ENCODE results near the gene BCAR1. TPM values are rescaled to one million over a fixed set of nuclear protein-coding genes. Genes with fewer than 3 reads are reported as not detected.

Gene BCAR1
- total and polyA plus RNA-seq, 2 experiments from 2014 or later: 37.9 to 140 TPM

DNA sequence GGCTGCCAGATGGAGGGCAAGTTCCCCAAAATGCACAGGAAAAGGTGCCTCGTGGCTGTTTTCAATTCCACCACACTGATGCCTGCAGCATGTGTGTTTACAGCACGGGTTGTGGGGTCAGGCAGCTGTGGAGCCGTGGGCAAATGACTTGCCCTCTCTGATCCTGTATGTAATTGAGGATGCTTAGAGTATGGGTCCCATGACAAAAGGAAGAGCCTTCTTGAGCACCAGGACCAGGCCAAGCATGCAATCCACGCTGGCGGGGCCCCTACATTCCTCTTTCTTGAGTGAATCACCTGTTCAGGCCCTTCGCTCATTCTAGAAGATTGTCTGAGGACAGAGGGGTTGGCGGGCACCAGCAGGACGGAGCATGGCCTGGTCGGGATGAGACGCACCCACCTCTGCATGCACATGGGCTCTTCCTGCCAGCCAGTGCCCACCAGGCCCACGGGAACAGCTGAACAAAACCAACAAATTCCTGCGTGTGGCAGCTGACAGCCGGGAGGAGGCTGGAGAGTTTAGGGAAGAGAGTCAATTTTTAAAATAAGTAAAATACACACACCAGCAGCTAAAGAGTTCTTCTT is 43.1 kb downstream of the BCAR1 start (continued):
- TF ChIP-seq, protein P1, sequence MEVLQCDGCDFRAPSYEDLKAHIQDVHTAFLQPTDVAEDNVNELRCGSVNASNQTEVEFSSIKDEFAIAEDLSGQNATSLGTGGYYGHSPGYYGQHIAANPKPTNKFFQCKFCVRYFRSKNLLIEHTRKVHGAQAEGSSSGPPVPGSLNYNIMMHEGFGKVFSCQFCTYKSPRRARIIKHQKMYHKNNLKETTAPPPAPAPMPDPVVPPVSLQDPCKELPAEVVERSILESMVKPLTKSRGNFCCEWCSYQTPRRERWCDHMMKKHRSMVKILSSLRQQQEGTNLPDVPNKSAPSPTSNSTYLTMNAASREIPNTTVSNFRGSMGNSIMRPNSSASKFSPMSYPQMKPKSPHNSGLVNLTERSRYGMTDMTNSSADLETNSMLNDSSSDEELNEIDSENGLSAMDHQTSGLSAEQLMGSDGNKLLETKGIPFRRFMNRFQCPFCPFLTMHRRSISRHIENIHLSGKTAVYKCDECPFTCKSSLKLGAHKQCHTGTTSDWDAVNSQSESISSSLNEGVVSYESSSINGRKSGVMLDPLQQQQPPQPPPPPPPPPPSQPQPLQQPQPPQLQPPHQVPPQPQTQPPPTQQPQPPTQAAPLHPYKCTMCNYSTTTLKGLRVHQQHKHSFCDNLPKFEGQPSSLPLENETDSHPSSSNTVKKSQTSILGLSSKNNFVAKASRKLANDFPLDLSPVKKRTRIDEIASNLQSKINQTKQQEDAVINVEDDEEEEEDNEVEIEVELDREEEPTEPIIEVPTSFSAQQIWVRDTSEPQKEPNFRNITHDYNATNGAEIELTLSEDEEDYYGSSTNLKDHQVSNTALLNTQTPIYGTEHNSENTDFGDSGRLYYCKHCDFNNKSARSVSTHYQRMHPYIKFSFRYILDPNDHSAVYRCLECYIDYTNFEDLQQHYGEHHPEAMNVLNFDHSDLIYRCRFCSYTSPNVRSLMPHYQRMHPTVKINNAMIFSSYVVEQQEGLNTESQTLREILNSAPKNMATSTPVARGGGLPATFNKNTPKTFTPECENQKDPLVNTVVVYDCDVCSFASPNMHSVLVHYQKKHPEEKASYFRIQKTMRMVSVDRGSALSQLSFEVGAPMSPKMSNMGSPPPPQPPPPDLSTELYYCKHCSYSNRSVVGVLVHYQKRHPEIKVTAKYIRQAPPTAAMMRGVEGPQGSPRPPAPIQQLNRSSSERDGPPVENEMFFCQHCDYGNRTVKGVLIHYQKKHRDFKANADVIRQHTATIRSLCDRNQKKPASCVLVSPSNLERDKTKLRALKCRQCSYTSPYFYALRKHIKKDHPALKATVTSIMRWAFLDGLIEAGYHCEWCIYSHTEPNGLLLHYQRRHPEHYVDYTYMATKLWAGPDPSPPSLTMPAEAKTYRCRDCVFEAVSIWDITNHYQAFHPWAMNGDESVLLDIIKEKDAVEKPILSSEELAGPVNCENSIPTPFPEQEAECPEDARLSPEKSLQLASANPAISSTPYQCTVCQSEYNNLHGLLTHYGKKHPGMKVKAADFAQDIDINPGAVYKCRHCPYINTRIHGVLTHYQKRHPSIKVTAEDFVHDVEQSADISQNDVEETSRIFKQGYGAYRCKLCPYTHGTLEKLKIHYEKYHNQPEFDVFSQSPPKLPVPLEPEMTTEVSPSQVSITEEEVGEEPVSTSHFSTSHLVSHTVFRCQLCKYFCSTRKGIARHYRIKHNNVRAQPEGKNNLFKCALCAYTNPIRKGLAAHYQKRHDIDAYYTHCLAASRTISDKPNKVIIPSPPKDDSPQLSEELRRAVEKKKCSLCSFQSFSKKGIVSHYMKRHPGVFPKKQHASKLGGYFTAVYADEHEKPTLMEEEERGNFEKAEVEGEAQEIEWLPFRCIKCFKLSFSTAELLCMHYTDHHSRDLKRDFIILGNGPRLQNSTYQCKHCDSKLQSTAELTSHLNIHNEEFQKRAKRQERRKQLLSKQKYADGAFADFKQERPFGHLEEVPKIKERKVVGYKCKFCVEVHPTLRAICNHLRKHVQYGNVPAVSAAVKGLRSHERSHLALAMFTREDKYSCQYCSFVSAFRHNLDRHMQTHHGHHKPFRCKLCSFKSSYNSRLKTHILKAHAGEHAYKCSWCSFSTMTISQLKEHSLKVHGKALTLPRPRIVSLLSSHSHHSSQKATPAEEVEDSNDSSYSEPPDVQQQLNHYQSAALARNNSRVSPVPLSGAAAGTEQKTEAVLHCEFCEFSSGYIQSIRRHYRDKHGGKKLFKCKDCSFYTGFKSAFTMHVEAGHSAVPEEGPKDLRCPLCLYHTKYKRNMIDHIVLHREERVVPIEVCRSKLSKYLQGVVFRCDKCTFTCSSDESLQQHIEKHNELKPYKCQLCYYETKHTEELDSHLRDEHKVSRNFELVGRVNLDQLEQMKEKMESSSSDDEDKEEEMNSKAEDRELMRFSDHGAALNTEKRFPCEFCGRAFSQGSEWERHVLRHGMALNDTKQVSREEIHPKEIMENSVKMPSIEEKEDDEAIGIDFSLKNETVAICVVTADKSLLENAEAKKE (CRISPR knock-in tag; IDR thresholded peaks at IDR 0.05): no peak

DNA sequence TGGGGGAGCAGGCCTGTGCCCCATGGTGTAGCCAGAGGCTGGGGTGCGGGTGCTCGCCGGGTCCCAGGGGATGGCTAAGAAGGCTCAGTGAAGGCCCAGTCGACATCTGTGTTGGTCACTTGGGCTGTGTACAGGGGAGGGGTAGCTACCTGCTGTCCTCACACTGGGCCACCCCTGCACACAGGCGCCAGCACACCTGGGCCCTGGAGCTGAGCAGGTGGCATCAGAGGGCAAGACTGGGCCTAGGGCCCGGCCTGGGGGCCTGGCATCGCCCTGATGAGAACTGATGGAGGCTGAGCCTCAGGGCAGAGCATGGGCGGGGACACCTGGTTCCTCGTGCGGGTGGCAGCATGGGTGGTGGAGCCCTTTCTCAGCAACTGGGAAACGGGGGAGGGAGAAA is 43.6 kb downstream of the BCAR1 start:
- Mint-ChIP-seq H3K4me3 (no peak overlapping the region), H3K4me1 (peaks cover 12% of the 10 kb centered on the region; the same call in 2 of the 3 replicates), H3K27ac (no peak overlapping the region), H3K36me3 (ENCODE audit: low read depth) (no peaks in the 10 kb centered on the region), H3K9me3 (no peaks in the 10 kb centered on the region), H3K27me3 (ENCODE audit: insufficient read depth, low read depth, poor library complexity) (peaks cover 11% of the 10 kb centered on the region)
- Histone ChIP-seq H3K9me2 (ENCODE audit: insufficient read depth) (no peaks in the 10 kb centered on the region), H3K4me2 (no peak overlapping the region), H2AFZ (no peak overlapping the region), H4K20me1 (replicated peaks; ENCODE audit: insufficient read depth) (0 out of 2 replicates have a peak, but pooled peaks cover 3% of the 10 kb centered on the region), H3K27me3 (ENCODE audit: insufficient read depth) (no peaks in the 10 kb centered on the region), H3K79me2 (replicated peaks; ENCODE audit: insufficient read depth) (no peaks in the 10 kb centered on the region), H3F3A (replicated peaks; ENCODE audit: low read depth) (0 out of 2 replicates have a peak, but pooled peaks cover 2% of the 10 kb centered on the region), H3K4me1 (ENCODE audit: insufficient read depth) (no peaks in the 10 kb centered on the region), H3K36me3 (ENCODE audit: insufficient read depth) (no peaks in the 10 kb centered on the region), H3K4me3 (no peak overlapping the region), H3K27ac (ENCODE audit: low read depth) (no peak overlapping the region)
- no peak for DNase-seq (ENCODE audit: low spot score)
- TF ChIP-seq ZNF114 (CRISPR knock-in tag; IDR thresholded peaks at IDR 0.05) (no peak), EZH2 (IDR thresholded peaks at IDR 0.05; ENCODE audit: low read depth, unreplicated experiment) (no peak), STAT1 (IDR thresholded peaks at IDR 0.05; ENCODE audit: unreplicated experiment) (no peak), NANOG (IDR thresholded peaks at IDR 0.05; ENCODE audit: borderline replicate concordance) (no peak), POLR2AphosphoS5 (IDR thresholded peaks at IDR 0.05; ENCODE audit: low read depth) (no peak)
- TF ChIP-seq, protein P2, sequence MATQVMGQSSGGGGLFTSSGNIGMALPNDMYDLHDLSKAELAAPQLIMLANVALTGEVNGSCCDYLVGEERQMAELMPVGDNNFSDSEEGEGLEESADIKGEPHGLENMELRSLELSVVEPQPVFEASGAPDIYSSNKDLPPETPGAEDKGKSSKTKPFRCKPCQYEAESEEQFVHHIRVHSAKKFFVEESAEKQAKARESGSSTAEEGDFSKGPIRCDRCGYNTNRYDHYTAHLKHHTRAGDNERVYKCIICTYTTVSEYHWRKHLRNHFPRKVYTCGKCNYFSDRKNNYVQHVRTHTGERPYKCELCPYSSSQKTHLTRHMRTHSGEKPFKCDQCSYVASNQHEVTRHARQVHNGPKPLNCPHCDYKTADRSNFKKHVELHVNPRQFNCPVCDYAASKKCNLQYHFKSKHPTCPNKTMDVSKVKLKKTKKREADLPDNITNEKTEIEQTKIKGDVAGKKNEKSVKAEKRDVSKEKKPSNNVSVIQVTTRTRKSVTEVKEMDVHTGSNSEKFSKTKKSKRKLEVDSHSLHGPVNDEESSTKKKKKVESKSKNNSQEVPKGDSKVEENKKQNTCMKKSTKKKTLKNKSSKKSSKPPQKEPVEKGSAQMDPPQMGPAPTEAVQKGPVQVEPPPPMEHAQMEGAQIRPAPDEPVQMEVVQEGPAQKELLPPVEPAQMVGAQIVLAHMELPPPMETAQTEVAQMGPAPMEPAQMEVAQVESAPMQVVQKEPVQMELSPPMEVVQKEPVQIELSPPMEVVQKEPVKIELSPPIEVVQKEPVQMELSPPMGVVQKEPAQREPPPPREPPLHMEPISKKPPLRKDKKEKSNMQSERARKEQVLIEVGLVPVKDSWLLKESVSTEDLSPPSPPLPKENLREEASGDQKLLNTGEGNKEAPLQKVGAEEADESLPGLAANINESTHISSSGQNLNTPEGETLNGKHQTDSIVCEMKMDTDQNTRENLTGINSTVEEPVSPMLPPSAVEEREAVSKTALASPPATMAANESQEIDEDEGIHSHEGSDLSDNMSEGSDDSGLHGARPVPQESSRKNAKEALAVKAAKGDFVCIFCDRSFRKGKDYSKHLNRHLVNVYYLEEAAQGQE (IDR thresholded peaks at IDR 0.05; ENCODE audit: unreplicated experiment): no peak
- ATAC-seq: no peak
